ENCODE data around the gene IPO9.
"Not testable (repeated sequence)": the region's sequence is repeated elsewhere in the genome, so short reads cannot be mapped to it uniquely, and the experiment has no call there.

The IPO9 gene

GRCh38 chr1:201809876-201810275, 19.1 kb upstream of the IPO9 start:
- no peak for DNase-seq (ENCODE audit: low read depth, low spot score)

- DNase-seq (ENCODE audit: low read depth, low spot score) = no peak
Measured at GRCh38 chr1:201810466-201811216, 18.3 kb upstream of the IPO9 start.

GRCh38 chr1:201813226-201813625, 15.7 kb upstream of the IPO9 start:
- no peak for DNase-seq (ENCODE audit: low read depth, low spot score)

GRCh38 chr1:201816309-201816854, 12.6 kb upstream of the IPO9 start:
- DNase-seq (ENCODE audit: low read depth, low spot score) = no peak

GRCh38 chr1:201818971-201819750, 9.8 kb upstream of the IPO9 start:
- DNase-seq (ENCODE audit: low read depth, low spot score) = no peak

GRCh38 chr1:201820413-201820812, 8.5 kb upstream of the IPO9 start:
- DNase-seq (ENCODE audit: low read depth, low spot score) = no peak

- no peak for DNase-seq (ENCODE audit: low read depth, low spot score)
Measured at GRCh38 chr1:201825245-201825644, 3.7 kb upstream of the IPO9 start.

- DNase-seq (ENCODE audit: low read depth, low spot score) = peak; percentile 37
Measured at GRCh38 chr1:201826830-201827229, 2.1 kb upstream of the IPO9 start.

GRCh38 chr1:201827321-201828216, 1.4 kb upstream of the IPO9 start:
- DNase-seq (ENCODE audit: low read depth, low spot score) = no peak

GRCh38 chr1:201828217-201828819, 639 bp upstream of the IPO9 start:
- peak; percentile 31 for DNase-seq (ENCODE audit: low read depth, low spot score)

GRCh38 chr1:201831371-201831770, 2.4 kb downstream of the IPO9 start:
- DNase-seq (ENCODE audit: low read depth, low spot score) = no peak

GRCh38 chr1:201834621-201835020, 5.7 kb downstream of the IPO9 start:
- no peak for DNase-seq (ENCODE audit: low read depth, low spot score)

GRCh38 chr1:201838381-201838780, 9.4 kb downstream of the IPO9 start:
- no peak for DNase-seq (ENCODE audit: low read depth, low spot score)

- DNase-seq (ENCODE audit: low read depth, low spot score) = not testable (repeated sequence)
Measured at GRCh38 chr1:201839089-201839488, 10.1 kb downstream of the IPO9 start.

- DNase-seq (ENCODE audit: low read depth, low spot score) = no peak
Measured at GRCh38 chr1:201840055-201840454, 11.1 kb downstream of the IPO9 start.

- no peak for DNase-seq (ENCODE audit: low read depth, low spot score)
Measured at GRCh38 chr1:201840490-201840889, 11.5 kb downstream of the IPO9 start.

- no peak for DNase-seq (ENCODE audit: low read depth, low spot score)
Measured at GRCh38 chr1:201841265-201841912, 12.4 kb downstream of the IPO9 start.

- no peak for DNase-seq (ENCODE audit: low read depth, low spot score)
Measured at GRCh38 chr1:201842472-201843027, 13.6 kb downstream of the IPO9 start.

- no peak for DNase-seq (ENCODE audit: low read depth, low spot score)
Measured at GRCh38 chr1:201845331-201846083, 16.6 kb downstream of the IPO9 start.

GRCh38 chr1:201847150-201847549, 18.2 kb downstream of the IPO9 start:
- no peak for DNase-seq (ENCODE audit: low read depth, low spot score)

Measured in ELF-1 (cell line).